Ectodermal cell (in vitro differentiated cells): ENCODE results near the gene ZNF628.

Experiments used
- H3K27ac ChIP-seq: 2 replicates; pipeline ENCODE4 v1.7.0; 2013; ENCODE audit warnings: mild to moderate bottlenecking, low read depth, low read length; ENCODE audit not compliant: insufficient read depth, poor library complexity, severe bottlenecking
- H3K27me3 ChIP-seq: 2 replicates; pipeline ENCODE4 v1.7.0; 2013; ENCODE audit warnings: mild to moderate bottlenecking, low read length; ENCODE audit not compliant: insufficient read depth, control insufficient read depth, poor library complexity, severe bottlenecking
- H3K36me3 ChIP-seq: one replicate; pipeline ENCODE4 v1.7.0; 2013; ENCODE audit warnings: low read length; ENCODE audit not compliant: control insufficient read depth, insufficient read depth
- H3K4me1 ChIP-seq: one replicate; pipeline ENCODE4 v1.7.0; 2013; ENCODE audit warnings: low read length; ENCODE audit not compliant: control insufficient read depth, insufficient read depth
- H3K4me3 ChIP-seq: 2 replicates; pipeline ENCODE4 v1.7.0; 2013; ENCODE audit warnings: low read depth, low read length, control low read depth; ENCODE audit not compliant: insufficient read depth
- H3K9me3 ChIP-seq: 2 replicates; pipeline ENCODE4 v1.7.0; 2013; ENCODE audit warnings: mild to moderate bottlenecking, low read length, moderate library complexity; ENCODE audit not compliant: control insufficient read depth
- WGBS, 2 experiments: methylation state at CpG; one replicate each; pipeline ENCODE4 v1.1.7; 2013; ENCODE audit warnings: missing lambda C conversion rate in 2 of 2; 5-methylcytosine and 5-hydroxymethylcytosine counted together

The ZNF628 gene

DNA sequence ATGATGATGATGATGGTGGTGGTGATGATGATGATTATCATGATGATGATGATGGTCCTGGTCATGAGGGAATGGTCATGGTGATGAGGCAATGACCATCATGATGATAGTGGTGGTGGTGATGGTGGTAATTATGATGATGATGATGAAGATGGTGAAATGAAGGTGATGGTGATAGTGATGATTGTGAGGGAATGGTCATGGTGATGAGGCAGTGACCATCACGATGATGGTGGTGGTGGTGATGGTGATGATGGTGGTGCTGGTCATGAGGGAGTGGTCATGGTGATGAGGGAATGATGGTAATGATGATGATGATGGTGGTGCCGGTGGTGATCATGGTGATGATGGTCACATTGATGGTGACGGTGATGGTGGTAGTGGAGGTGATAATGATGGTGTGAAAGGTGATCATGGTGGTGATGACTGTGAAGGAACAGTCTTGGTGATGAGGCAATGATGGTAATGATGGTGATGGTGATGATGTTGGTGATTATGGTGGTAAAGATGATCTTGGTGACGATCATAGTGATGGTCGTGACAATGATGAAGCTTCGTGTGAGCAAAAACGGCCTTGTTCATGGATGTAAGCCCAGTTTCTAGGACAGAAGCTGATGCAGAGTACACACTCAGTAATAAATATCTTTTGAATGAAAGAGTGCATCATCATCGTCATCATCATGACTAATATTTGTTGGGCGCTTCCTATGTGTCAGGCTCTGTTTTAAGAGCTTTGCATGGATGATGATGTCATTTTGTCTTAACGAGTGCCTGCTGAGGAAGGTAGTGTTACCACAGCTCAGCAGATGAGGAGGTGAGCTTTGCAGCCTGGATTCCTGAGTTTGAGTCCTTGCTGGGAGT lies 43.3 kb downstream of the ZNF628 start:
- Histone ChIP-seq H3K27me3 (no peaks in the 10 kb centered on the region), H3K4me3 (no peak overlapping the region), H3K4me1 (no peaks in the 10 kb centered on the region), H3K27ac (no peak overlapping the region), H3K9me3 (no peaks in the 10 kb centered on the region), H3K36me3 (no peaks in the 10 kb centered on the region)
- WGBS, 2 experiments, result 89 to 93% methylated on average over 10 of the region's 10 CpGs

DNA sequence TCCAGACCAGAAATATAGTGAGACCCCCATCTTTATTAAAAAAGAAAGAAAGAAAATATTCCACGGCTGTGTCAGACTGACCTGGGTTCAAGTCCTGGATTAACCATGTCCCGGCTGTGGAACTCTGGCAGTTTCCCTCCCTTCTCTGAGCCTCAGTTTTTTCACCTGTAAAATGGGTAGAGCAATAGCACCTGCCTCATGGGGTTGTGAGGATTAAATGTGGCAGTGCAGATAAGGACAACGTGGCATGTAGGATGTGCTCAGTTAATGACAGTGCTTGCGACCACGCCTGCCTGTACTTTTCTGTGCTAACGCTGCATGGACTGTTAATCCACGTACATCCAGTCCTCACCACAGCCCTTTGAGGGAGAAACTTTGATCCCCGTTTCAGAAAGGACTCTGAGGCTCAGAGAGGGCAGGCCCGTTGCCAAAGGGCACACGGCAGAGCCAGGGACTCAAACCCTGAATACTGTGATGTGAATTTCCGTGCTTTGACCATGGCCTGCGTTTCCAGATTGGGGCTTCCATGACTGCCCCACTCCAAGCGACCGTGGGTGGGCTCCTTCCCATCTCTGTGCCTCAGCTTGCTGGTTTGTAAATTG lies 44.4 kb downstream of the ZNF628 start:
- Histone ChIP-seq H3K9me3 (no peaks in the 10 kb centered on the region), H3K4me1 (peaks cover 1% of the 10 kb centered on the region), H3K36me3 (no peaks in the 10 kb centered on the region), H3K27me3 (no peaks in the 10 kb centered on the region), H3K4me3 (no peak overlapping the region), H3K27ac (no peak overlapping the region)
- WGBS, 2 experiments, result 89 to 90% methylated on average over 14 of the region's 14 CpGs

DNA sequence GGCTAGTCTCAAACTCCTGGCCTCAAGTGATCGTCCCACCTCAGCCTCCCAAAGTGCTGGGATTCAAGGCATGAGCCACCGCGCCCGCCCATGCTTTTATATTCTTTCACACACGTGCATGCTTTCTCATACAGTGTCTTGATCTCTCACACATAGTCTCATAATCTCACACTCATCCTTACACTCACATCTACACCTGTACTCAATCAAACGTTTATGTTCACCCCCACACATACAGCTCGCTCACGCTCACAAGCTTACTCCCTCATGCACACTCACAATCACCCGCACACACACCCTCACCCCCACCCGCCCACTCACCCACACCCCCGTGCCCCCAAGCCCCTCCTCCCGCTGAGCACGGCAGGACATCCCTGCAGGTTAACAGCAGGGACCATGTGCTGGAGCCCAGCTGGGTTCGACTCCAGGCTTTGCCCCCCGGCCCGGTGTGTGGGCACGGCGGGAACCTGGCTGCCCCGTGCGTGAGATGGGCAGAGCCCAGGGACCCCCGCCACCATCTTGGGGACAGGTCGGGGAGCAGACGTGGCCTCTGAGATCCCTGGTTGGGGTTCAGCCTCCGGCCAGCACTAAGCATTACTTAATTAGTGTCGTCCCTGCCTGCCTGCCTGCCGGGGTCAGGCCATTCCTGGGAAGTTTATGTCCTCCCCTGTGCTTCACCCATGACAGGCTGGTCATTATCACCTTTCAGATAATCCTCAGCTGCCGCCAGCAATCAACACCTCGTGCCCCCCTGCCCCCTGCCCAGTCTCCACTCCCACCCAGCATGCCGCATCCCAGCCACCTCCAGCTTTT lies 49.1 kb downstream of the ZNF628 start:
- Histone ChIP-seq H3K36me3 (no peaks in the 10 kb centered on the region), H3K9me3 (no peaks in the 10 kb centered on the region), H3K27me3 (no peaks in the 10 kb centered on the region), H3K27ac (no peak overlapping the region), H3K4me3 (no peak overlapping the region), H3K4me1 (peaks cover 17% of the 10 kb centered on the region)
- WGBS, 2 experiments, result 71 to 73% methylated on average over 28 of the region's 29 CpGs

DNA sequence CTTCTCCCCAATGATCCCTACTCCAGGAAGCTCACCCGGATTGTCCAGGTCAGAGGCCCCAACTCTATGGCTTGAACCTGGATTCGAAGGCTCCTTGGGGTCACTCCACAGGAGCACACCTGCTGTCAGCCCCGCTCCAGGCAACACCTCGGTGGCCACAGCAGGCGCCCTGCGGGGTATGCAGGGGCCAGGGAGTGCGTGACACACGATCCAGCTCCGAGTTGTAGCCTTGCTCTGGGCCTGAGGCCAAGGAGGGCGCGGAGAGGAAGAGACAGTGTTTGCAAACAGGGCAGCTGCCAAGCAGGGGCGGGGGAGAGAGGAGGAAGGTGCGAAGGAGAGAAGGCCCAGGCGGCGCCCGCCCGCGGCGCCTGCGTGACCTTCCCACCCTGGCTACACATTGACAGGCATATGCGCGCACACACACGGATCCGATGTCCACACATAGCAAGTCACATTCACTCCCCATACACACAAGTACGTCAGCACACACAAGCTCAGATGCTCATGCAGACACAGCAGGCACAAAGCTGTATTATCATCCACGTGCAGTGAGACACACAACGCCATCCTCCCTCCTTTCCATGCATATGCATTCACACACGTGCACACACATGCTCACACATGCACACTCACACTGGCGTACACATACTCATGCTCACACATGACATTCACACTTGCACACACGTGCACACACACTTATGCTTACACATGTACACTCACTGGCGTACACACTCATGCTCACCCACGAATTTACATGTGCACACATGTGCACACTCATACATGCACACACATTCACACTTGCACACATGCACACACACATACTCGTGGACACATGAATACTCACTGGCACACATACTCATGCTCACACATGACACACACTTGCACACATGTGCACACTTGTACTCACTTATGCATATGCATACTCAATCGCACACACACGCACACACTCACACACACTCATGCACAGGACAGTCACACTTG lies 50.1 kb downstream of the ZNF628 start:
- H3K4me1 ChIP-seq, result peaks cover 17% of the 10 kb centered on the region
- no peak overlapping the region for H3K27ac ChIP-seq
- 68 to 71% methylated on average over 35 of the region's 35 CpGs for WGBS, 2 experiments
- H3K4me3 ChIP-seq, result no peak overlapping the region
- H3K9me3 ChIP-seq, result no peaks in the 10 kb centered on the region
- no peaks in the 10 kb centered on the region for H3K36me3 ChIP-seq
- H3K27me3 ChIP-seq, result no peaks in the 10 kb centered on the region

DNA sequence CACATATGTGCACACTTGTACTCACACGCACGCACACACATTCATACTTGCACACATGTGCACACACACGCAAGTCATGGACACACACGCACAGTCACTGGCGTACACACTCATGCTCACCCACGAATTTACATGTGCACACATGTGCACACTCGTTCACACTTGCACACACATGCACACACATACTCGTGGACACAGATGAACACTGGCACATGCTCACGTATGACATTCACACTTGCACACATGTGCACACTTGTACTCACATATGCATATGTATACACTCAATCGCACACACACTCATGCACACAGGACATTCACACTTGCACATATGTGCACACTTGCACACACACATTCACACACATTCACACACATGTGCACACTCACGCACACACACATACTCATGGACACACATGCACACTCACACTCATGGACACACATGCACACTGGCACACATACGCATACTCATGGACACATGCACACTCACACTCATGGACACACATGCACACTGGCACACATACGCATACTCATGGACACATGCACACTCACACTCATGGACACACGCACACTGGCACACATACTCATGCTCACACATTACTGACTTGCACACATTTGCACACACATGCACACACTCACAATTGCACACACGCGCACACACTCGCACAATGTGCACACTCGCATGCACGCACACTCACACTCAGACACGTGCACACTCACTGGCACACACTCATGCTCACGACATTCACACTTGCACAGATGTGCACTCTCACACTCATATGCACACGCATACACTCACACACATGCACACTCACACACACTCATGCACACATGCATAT lies 51.0 kb downstream of the ZNF628 start:
- no peak overlapping the region for H3K4me3 ChIP-seq

DNA sequence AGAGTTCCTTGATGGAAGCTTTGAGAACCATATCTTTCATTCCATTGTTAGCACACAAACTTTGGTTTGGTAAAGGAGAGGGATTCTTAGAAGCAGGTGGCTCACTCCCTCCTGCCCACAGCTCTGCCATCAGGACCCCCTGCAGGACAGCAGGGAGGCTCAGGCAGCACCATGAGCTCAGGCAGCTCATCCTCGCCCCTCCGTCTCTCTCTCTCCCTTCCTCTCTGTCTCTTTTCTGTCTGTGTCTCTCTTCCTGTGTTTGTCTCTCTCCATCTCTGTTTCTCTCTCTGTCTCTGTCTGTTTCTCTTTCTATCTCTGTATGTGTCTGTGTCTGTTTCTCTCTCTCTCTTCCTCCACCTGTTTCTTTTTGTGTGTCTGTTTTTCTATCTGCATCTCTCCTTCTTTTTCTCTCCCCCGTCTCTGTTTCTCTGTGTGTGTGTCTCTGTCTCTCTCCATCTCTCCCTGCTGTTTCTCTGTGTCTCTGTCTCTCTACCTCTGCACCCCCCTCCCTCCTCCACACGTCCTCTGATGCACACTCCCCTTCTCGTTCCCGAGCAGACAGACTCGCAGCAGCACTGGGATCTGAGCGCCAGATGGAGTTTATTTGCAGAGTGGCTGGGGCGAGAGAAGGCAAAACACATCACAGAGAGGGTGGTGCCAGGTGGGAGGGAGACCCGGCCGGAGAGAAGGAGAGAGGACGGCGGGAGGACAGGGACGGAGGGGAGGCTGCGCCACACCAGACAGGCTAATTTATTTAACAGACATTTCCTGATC lies 51.8 kb downstream of the ZNF628 start:
- Histone ChIP-seq H3K9me3 (no peaks in the 10 kb centered on the region), H3K36me3 (no peaks in the 10 kb centered on the region), H3K27me3 (no peaks in the 10 kb centered on the region), H3K4me1 (peaks cover 17% of the 10 kb centered on the region), H3K4me3 (no peak overlapping the region), H3K27ac (no peak overlapping the region)
- whole genome bisulfite sequencing, 2 experiments, result 47 to 53% methylated on average over 15 of the region's 15 CpGs

More for the DNA sequence above, 51.0 kb downstream of the ZNF628 start:
- H3K4me1 ChIP-seq, result peaks cover 17% of the 10 kb centered on the region
- no peak overlapping the region for H3K27ac ChIP-seq
- 81% methylated on average over 22 of the region's 22 CpGs for WGBS, 2 experiments
- no peaks in the 10 kb centered on the region for H3K9me3 ChIP-seq
- no peaks in the 10 kb centered on the region for H3K27me3 ChIP-seq
- H3K36me3 ChIP-seq, result no peaks in the 10 kb centered on the region

DNA sequence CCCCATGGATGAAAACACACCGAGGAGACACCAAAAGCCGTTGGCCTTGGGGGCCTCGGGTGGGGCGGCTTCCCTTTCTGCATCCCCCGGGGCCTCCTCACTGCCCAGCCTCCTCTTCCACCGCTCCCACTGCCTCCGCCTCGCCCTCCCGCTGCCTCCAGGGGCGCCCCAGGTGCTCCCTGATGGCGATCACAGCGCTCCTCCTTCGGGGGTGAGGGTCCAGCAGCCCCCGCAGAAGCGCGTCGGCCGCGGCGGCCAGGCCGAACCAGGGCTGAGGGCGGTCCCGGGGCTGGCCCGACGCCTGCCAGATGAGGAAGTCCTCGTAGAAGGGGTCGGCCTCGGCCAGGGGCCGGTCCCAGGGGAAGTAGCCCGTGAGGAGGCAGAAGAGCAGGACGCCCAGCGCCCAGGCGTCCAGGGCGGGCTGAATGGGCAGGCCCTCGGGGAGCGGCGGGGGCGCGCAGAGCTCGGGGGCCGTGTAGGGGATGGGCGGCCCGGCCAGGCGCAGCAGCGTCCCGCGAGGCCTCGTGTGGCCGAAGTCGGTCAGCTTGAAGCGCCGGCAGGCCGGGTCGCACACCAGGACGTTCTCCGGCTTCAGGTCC lies 53.3 kb downstream of the ZNF628 start:
- H3K27ac ChIP-seq, result no peak overlapping the region
- 93% methylated on average over 56 of the region's 56 CpGs for WGBS, 2 experiments

DNA sequence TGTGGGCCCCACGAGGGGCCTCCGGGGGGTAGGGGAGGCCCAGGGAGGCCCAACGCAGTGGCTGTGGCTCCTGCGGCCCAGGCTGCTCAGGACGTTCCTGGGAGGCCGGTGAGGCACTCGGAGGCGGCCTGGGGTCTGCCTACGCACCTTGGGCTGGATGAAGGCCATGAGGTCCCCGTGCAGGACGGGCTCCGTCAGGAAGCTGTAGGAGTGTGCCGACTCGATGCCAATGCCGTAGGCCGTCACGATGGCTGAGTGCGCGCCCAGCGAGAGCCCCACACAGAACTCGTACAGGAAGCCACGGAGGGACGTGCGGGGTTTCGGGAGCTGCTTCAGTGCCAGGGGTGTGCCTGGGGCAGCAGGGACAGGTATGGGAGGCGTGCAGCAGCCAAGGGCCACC lies 54.6 kb downstream of the ZNF628 start:
- Histone ChIP-seq H3K27me3 (no peaks in the 10 kb centered on the region), H3K27ac (no peak overlapping the region), H3K9me3 (no peaks in the 10 kb centered on the region), H3K36me3 (no peaks in the 10 kb centered on the region), H3K4me3 (no peak overlapping the region), H3K4me1 (peaks cover 18% of the 10 kb centered on the region)
- 95 to 96% methylated on average over 26 of the region's 26 CpGs for WGBS, 2 experiments

More for the DNA sequence above, 53.3 kb downstream of the ZNF628 start:
- peaks cover 17% of the 10 kb centered on the region for H3K4me1 ChIP-seq
- H3K9me3 ChIP-seq, result no peaks in the 10 kb centered on the region
- no peaks in the 10 kb centered on the region for H3K36me3 ChIP-seq
- H3K4me3 ChIP-seq, result no peak overlapping the region
- no peaks in the 10 kb centered on the region for H3K27me3 ChIP-seq
